ENCODE results near the gene PRSS33. TPM values are rescaled to one million over a fixed set of nuclear protein-coding genes. Genes with fewer than 3 reads are reported as not detected.

PRSS33 gene
- total RNA-seq, 1 donor: not detected

DNA sequence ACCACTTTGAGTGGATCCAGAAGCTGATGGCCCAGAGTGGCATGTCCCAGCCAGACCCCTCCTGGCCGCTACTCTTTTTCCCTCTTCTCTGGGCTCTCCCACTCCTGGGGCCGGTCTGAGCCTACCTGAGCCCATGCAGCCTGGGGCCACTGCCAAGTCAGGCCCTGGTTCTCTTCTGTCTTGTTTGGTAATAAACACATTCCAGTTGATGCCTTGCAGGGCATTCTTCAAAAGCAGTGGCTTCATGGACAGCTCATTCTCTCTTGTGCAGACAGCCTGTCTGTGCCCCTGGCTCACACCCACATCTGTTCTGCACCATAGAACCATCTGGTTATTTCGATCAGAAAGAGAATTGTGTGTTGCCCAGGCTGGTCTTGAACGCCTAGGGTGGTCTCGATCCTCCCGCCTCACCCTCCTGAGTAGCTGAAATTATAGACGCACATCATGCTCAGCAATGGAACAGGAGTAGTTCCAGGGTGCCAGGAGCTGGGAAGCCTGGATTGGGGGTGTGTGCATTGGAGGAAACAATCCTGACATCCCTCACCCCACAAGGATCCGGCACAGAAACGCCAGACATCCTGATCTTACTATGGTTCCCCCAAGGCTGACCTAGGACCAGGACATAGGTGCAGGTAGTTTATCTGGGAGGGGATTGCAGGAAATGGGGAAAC lies 34.3 kb upstream of the PRSS33 start:
- no peak for DNase-seq (ENCODE audit: low read depth)
- TF ChIP-seq, protein P1, sequence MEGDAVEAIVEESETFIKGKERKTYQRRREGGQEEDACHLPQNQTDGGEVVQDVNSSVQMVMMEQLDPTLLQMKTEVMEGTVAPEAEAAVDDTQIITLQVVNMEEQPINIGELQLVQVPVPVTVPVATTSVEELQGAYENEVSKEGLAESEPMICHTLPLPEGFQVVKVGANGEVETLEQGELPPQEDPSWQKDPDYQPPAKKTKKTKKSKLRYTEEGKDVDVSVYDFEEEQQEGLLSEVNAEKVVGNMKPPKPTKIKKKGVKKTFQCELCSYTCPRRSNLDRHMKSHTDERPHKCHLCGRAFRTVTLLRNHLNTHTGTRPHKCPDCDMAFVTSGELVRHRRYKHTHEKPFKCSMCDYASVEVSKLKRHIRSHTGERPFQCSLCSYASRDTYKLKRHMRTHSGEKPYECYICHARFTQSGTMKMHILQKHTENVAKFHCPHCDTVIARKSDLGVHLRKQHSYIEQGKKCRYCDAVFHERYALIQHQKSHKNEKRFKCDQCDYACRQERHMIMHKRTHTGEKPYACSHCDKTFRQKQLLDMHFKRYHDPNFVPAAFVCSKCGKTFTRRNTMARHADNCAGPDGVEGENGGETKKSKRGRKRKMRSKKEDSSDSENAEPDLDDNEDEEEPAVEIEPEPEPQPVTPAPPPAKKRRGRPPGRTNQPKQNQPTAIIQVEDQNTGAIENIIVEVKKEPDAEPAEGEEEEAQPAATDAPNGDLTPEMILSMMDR (IDR thresholded peaks at IDR 0.05; ENCODE audit: insufficient read depth, low read depth, low read length): no peak
- no peak overlapping the region for H3K4me3 ChIP-seq (ENCODE audit: low read depth, low read length)

DNA sequence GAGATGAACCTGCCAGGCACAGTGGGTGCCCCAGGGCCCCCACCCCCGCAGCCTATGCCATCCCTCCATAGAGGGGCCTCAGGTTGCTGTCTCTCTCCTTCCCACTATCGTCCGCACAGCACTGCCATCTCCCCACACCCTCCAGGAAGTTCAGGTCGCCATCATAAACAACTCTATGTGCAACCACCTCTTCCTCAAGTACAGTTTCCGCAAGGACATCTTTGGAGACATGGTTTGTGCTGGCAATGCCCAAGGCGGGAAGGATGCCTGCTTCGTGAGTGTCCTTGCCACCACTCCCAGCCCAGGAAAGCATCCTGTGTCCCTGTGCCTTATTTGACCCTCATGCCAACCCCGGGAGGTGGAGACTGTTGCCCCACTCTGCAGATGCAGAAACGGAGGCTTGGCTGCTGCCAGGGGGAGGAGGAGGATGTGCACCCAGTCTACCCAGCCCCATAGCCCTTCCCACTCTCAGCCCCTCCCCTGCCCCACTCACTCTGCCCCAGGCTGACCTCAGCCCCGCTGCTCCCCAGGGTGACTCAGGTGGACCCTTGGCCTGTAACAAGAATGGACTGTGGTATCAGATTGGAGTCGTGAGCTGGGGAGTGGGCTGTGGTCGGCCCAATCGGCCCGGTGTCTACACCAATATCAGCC lies 33.6 kb upstream of the PRSS33 start:
- DNase-seq (ENCODE audit: low read depth): no peak
- H3K4me3 ChIP-seq (ENCODE audit: low read depth, low read length): no peak overlapping the region

DNA sequence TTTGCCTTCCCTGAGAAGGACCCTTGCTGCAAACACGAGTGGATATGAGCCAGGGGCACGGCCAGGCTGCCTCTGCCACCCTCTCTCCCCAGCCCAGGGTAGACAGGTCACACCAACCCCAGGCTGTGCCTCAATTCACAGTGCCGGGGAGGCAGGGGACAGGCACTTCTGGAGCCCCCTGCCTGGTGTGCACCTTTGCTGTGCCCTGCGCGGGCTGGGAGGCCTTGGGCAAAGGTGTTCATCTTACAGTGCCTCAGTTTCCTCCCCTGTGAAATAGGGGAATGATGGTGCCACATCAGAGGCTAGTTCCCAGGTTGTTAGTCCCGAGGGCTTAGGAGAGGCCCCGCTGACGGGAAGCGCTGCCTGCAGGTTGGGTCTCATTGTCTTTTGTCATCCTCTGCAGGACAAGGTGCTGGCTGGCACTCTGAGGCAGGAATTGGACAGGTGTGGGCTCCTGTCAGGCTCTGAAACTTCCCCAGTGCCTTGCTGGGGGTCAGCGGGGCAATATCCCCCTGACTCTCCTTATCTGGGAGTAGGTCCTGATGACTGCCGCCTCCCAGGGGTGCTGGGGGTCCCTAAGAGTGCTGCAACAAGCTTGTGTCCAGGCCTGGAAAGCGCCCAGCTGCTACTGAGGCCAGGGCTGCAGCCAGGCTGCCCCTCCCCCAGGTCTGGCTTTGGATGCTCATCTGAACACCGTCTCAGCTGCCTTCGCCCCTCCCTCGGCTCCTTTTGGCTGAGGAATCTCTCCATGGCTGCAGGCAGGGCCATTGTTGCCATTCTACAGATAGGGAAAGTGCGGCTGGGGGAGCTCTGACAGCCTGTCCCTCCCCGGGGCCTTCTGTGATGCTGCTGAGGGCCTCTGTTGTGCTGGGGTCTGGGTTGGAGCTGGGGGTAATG lies 32.8 kb upstream of the PRSS33 start:
- TF ChIP-seq, protein P1 (IDR thresholded peaks at IDR 0.05; ENCODE audit: insufficient read depth, low read depth, low read length): no peak
- H3K4me3 ChIP-seq (ENCODE audit: low read depth, low read length): no peak overlapping the region
- no peak for DNase-seq (ENCODE audit: low read depth)

More for the DNA sequence above, 33.6 kb upstream of the PRSS33 start:
- TF ChIP-seq, protein P1 (IDR thresholded peaks at IDR 0.05; ENCODE audit: insufficient read depth, low read depth, low read length): no peak

DNA sequence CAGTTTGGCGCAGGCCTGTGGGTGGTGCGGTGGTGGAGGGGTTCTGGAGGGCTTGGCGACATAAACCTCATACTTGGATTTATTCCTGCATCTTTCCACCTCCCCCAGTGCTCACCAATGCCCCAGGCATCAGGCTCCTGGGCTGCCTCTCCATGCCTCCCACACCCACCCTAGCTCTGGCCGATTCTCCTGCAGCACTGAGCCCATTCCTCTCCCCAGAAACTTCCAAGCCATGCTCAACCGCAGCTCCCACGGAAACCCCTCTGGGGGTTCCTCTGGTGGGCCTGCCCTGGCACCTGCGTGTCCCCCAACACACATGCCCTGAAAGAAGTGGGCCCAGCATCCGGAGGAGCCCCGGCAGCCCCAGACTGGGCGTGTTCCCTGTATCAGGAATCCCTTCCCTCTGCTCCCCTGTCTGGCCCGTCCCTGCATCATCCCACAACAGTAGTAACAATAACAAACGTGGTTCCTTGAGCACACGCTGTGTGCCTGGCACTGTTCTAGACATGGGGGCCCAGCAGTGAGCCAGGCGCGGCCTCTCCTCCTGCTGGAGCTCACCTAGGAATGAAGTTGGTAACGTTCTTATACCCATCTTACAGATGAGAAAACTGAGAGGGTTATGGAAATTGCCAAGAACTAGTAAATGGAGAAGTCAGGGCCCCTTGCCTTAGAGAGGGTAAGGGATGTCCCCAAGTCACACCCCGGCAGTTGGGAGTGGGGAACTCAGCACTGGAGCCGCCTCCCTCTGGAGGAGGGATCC lies 32.0 kb upstream of the PRSS33 start:
- TF ChIP-seq, protein P1 (IDR thresholded peaks at IDR 0.05; ENCODE audit: insufficient read depth, low read depth, low read length): no peak
- no peak overlapping the region for H3K4me3 ChIP-seq (ENCODE audit: low read depth, low read length)
- no peak for DNase-seq (ENCODE audit: low read depth)

DNA sequence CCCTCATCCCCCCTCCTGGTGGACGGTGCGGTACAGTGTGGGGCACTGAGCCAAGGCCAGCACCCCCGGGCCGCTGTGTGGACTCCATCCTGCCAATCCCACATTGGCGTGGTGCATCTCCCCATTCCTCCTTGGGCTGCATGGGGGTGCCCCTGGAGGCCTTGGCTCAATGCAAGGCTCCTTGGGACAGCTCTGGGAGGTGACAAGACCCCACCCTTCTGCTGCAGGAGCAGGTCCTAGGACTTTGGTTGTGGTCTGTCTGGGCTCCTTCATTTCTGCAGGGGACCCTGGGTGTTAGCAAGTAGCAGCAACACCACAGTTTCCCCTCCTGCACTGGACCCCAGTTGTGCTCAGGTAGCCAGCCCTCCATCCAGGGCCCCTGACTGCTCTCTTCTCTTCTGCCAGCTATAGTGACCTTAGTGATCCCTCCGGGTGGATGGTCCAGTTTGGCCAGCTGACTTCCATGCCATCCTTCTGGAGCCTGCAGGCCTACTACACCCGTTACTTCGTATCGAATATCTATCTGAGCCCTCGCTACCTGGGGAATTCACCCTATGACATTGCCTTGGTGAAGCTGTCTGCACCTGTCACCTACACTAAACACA lies 31.0 kb upstream of the PRSS33 start:
- TF ChIP-seq, protein P1 (IDR thresholded peaks at IDR 0.05; ENCODE audit: insufficient read depth, low read depth, low read length): no peak
- DNase-seq (ENCODE audit: low read depth): no peak
- no peak overlapping the region for H3K4me3 ChIP-seq (ENCODE audit: low read depth, low read length)
